Measurements from ENCODE around the gene ORAI1.

Gene ORAI1

GRCh38 chr12:121626087-121626852, at the start of gene ORAI1:
Gene ORAI1 (plus strand): TSS chr12:121626530.
- no peaks in the 10 kb centered on the region for H3K9me3 ChIP-seq (ENCODE audit: severe bottlenecking)
- H3K36me3 ChIP-seq, result peaks cover 7% of the 10 kb centered on the region
- TF ChIP-seq CTCF (IDR thresholded peaks at IDR 0.05; ENCODE audit: low read depth, low read length), result no peak
- peak within 1 kb of the TSS; percentile 80 for H3K27ac ChIP-seq
- H3K27me3 ChIP-seq (ENCODE audit: insufficient read depth, low read depth, severe bottlenecking), result no peaks in the 10 kb centered on the region
- peak within 1 kb of the TSS; percentile 59 for H3K4me3 ChIP-seq (ENCODE audit: low read depth, low read length)
- peak; percentile 96 for DNase-seq

- DNase-seq, result peak; percentile 25
- H3K27me3 ChIP-seq (ENCODE audit: insufficient read depth, low read depth, severe bottlenecking), result no peaks in the 10 kb centered on the region
- H3K9me3 ChIP-seq (ENCODE audit: severe bottlenecking), result no peaks in the 10 kb centered on the region
- peaks cover 22% of the 10 kb centered on the region for H3K36me3 ChIP-seq
- no peak overlapping the region for H3K27ac ChIP-seq
- no peak for TF ChIP-seq CTCF (IDR thresholded peaks at IDR 0.05; ENCODE audit: low read depth, low read length)
- no peak overlapping the region for H3K4me3 ChIP-seq (ENCODE audit: low read depth, low read length)
These were observed 49.4 kb upstream of the ORAI1 start for GRCh38 chr12:121576851-121577391.

- peaks cover 21% of the 10 kb centered on the region for H3K36me3 ChIP-seq
- no peaks in the 10 kb centered on the region for H3K27me3 ChIP-seq (ENCODE audit: insufficient read depth, low read depth, severe bottlenecking)
- no peaks in the 10 kb centered on the region for H3K9me3 ChIP-seq (ENCODE audit: severe bottlenecking)
- H3K27ac ChIP-seq, result no peak overlapping the region
- no peak for DNase-seq
- no peak overlapping the region for H3K4me3 ChIP-seq (ENCODE audit: low read depth, low read length)
- no peak for TF ChIP-seq CTCF (IDR thresholded peaks at IDR 0.05; ENCODE audit: low read depth, low read length)
These were observed 48.7 kb upstream of the ORAI1 start for GRCh38 chr12:121577443-121578180.

- Histone ChIP-seq H3K27me3 (ENCODE audit: insufficient read depth, low read depth, severe bottlenecking) (no peaks in the 10 kb centered on the region), H3K9me3 (ENCODE audit: severe bottlenecking) (no peaks in the 10 kb centered on the region), H3K36me3 (peaks cover 21% of the 10 kb centered on the region), H3K27ac (peak overlapping the region; percentile 77), H3K4me3 (ENCODE audit: low read depth, low read length) (peak overlapping the region; percentile 81)
- DNase-seq, result no peak
- no peak for TF ChIP-seq CTCF (IDR thresholded peaks at IDR 0.05; ENCODE audit: low read depth, low read length)
These were observed 47.8 kb upstream of the ORAI1 start for GRCh38 chr12:121578230-121579189.

GRCh38 chr12:121579190-121579791, 47.0 kb upstream of the ORAI1 start:
- Histone ChIP-seq H3K4me3 (ENCODE audit: low read depth, low read length) (peak overlapping the region; percentile 81), H3K27me3 (ENCODE audit: insufficient read depth, low read depth, severe bottlenecking) (no peaks in the 10 kb centered on the region), H3K9me3 (ENCODE audit: severe bottlenecking) (no peaks in the 10 kb centered on the region), H3K27ac (peak overlapping the region; percentile 77), H3K36me3 (peaks cover 14% of the 10 kb centered on the region)
- peak; percentile 35 for DNase-seq
- TF ChIP-seq CTCF (IDR thresholded peaks at IDR 0.05; ENCODE audit: low read depth, low read length), result no peak

Measured in WERI-Rb-1 (cell line).